Neural progenitor cell (in vitro differentiated cells): Measurements from ENCODE around the gene ELAPOR2. TPM values are rescaled to one million over a fixed set of nuclear protein-coding genes. Genes with fewer than 3 reads are reported as not detected.

Experiments used
- DNase-seq: peaks from one replicate; pipeline ENCODE4 v3.0.0-alpha.2; 2016; ENCODE audit warnings: low spot score
- H2AFZ ChIP-seq: fragments of 200-600 bp; sonication (generic); replicated peaks from 2 replicates; pipeline ENCODE4 v1.6.1; 2016; ENCODE audit warnings: antibody characterized with exemption
- H3F3A ChIP-seq: fragments of 200-600 bp; sonication (generic); 2 replicates; pipeline ENCODE4 v1.6.1; 2016; ENCODE audit warnings: antibody characterized with exemption, low read depth
- H3K27ac ChIP-seq: fragments of 200-600 bp; sonication (generic); 2 replicates; pipeline ENCODE4 v1.5.1; 2016; ENCODE audit warnings: mild to moderate bottlenecking
- H3K27me3 ChIP-seq: fragments of 200-600 bp; sonication (generic); 2 replicates; pipeline ENCODE4 v1.6.1; 2016; ENCODE audit warnings: mild to moderate bottlenecking, moderate library complexity
- H3K36me3 ChIP-seq: fragments of 200-600 bp; sonication (generic); 2 replicates; pipeline ENCODE4 v1.5.1; 2016
- H3K4me1 ChIP-seq: fragments of 200-600 bp; sonication (generic); 2 replicates; pipeline ENCODE4 v1.6.1; 2016; ENCODE audit warnings: mixed run types
- H3K4me2 ChIP-seq: fragments of 200-600 bp; sonication (generic); 2 replicates; pipeline ENCODE4 v1.6.1; 2016
- H3K4me3 ChIP-seq: fragments of 200-600 bp; sonication (generic); 2 replicates; pipeline ENCODE4 v1.5.1; 2016
- H3K79me2 ChIP-seq: fragments of 200-600 bp; sonication (generic); 2 replicates; pipeline ENCODE4 v1.6.1; 2016; ENCODE audit warnings: low read depth
- H3K9ac ChIP-seq: fragments of 200-600 bp; sonication (generic); 2 replicates; pipeline ENCODE4 v1.6.1; 2016
- H3K9me3 ChIP-seq: fragments of 200-600 bp; sonication (generic); 2 replicates; pipeline ENCODE4 v1.5.1; 2016; ENCODE audit warnings: low read depth
- H4K20me1 ChIP-seq: fragments of 200-600 bp; sonication (generic); 2 replicates; pipeline ENCODE4 v1.6.1; 2016; ENCODE audit warnings: low read depth
- H3K27ac Mint-ChIP-seq: 3 replicates; pipeline ENCODE4 v1.8.0; 2021; ENCODE audit warnings: mixed read lengths
- H3K27me3 Mint-ChIP-seq: 2 replicates; pipeline ENCODE4 v1.8.0; 2022; ENCODE audit warnings: low read depth, mild to moderate bottlenecking, inconsistent platforms, moderate library complexity, mixed read lengths; ENCODE audit not compliant: insufficient read depth
- H3K36me3 Mint-ChIP-seq: 3 replicates; pipeline ENCODE4 v1.8.0; 2021; ENCODE audit warnings: mixed read lengths
- H3K4me1 Mint-ChIP-seq: 3 replicates; pipeline ENCODE4 v1.8.0; 2021; ENCODE audit warnings: mixed read lengths
- H3K4me3 Mint-ChIP-seq: 3 replicates; pipeline ENCODE4 v1.8.0; 2021; ENCODE audit warnings: mild to moderate bottlenecking, moderate library complexity, mixed read lengths
- H3K9me3 Mint-ChIP-seq: 3 replicates; pipeline ENCODE4 v1.8.0; 2020; ENCODE audit warnings: mixed read lengths
- EZH2 ChIP-seq: fragments of 200-600 bp; sonication (generic); IDR thresholded peaks from 2 replicates; pipeline ENCODE4 v1.6.1; 2017; ENCODE audit warnings: antibody characterized with exemption, mild to moderate bottlenecking, moderate library complexity
- EZH2phosphoT487 ChIP-seq: fragments of 200-600 bp; sonication (generic); IDR thresholded peaks from 2 replicates; pipeline ENCODE4 v1.6.1; 2017; ENCODE audit warnings: antibody characterized with exemption
- total RNA-seq: library from RNA; depleted of rRNA; stranded (reverse); fragments of >200 nt; gene quantifications from 2 replicates; pipeline ENCODE4 v1.2.3, GENCODE V29; 2015; ENCODE audit warnings: low replicate concordance
- TF ChIP-seq, protein P1 (sequence below): fragments of 200-600 bp; sonication (generic); IDR thresholded peaks from 2 replicates; pipeline ENCODE4 v1.5.1; 2017; ENCODE audit warnings: antibody characterized with exemption, mild to moderate bottlenecking

The ELAPOR2 gene
- total RNA-seq, 1 donor from 2014 or later, result 80.4 TPM

DNA sequence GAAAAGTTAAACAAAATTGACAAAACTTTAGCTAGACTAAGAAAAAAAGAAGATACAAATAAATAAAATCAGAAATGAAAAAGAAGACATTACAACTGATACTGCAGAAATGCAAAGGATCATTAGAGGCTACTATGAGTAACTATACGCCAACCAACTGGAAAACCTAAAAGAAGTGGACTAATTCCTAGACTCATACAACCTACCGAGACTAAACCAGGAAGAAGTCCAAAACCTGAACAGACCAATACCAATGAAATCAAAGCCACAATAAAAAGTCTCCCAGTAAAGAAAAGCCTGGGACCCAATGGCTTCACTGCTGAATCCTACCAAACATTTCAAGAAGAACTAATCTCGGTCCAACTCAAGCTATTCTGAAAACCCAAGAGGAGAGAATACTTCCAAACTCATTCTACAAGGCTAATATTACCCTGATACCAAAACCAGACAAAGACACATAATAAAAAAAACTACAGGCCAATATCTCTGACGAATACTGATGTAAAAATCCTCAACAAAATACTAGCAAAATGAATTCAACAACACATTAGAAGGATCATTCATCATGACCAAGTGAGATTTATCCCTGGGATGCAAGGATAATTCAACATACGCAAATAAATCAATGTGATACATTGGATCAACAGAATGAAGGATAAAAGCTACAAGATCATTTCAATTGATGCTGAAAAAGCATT, 20.3 kb downstream of the ELAPOR2 start:
- peak overlapping the region; percentile 97 for H3K27ac ChIP-seq
- Mint-ChIP-seq H3K36me3 (peaks cover 3% of the 10 kb centered on the region), H3K4me1 (peaks cover 9% of the 10 kb centered on the region), H3K4me3 (peak overlapping the region; percentile 92), H3K27me3 (no peaks in the 10 kb centered on the region), H3K27ac (peak overlapping the region; percentile 100), H3K9me3 (peaks cover 5% of the 10 kb centered on the region)
- H3K36me3 ChIP-seq, result no peaks in the 10 kb centered on the region
- no peaks in the 10 kb centered on the region for H3K27me3 ChIP-seq
- TF ChIP-seq, protein P1, sequence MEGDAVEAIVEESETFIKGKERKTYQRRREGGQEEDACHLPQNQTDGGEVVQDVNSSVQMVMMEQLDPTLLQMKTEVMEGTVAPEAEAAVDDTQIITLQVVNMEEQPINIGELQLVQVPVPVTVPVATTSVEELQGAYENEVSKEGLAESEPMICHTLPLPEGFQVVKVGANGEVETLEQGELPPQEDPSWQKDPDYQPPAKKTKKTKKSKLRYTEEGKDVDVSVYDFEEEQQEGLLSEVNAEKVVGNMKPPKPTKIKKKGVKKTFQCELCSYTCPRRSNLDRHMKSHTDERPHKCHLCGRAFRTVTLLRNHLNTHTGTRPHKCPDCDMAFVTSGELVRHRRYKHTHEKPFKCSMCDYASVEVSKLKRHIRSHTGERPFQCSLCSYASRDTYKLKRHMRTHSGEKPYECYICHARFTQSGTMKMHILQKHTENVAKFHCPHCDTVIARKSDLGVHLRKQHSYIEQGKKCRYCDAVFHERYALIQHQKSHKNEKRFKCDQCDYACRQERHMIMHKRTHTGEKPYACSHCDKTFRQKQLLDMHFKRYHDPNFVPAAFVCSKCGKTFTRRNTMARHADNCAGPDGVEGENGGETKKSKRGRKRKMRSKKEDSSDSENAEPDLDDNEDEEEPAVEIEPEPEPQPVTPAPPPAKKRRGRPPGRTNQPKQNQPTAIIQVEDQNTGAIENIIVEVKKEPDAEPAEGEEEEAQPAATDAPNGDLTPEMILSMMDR, result no peak
- TF ChIP-seq EZH2phosphoT487 (no peak), EZH2 (no peak)
- H2AFZ ChIP-seq, result peak overlapping the region; percentile 96
- peaks cover 19% of the 10 kb centered on the region for H3K4me1 ChIP-seq
- DNase-seq, result no peak
- H3K4me3 ChIP-seq, result peak overlapping the region; percentile 98
- H3F3A ChIP-seq, result peaks cover 12% of the 10 kb centered on the region
- H3K4me2 ChIP-seq, result peak overlapping the region; percentile 88
- H3K9me3 ChIP-seq, result no peaks in the 10 kb centered on the region
- H4K20me1 ChIP-seq, result peaks cover 41% of the 10 kb centered on the region
- peak overlapping the region; percentile 94 for H3K9ac ChIP-seq
- H3K79me2 ChIP-seq, result peaks cover 55% of the 10 kb centered on the region

DNA sequence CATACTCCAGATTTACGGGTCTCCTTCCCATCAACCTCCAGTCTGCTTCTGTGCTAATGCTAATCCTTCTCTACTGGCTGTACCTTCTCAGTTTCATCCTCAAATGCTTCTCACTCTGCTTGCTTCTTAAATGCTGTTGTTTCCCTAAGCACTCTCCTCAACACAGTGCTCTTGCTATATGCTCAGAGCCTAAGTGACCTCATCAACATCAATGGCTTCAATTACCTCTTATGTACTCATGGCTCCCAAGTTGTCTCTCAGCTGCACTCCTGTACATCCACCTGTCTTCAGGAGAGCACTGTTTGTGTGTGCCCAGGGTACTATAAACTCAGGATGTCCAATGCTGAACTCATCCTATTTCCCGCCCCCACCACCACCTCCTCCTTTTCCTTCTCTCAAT, 22.5 kb downstream of the ELAPOR2 start:
- H3K4me1 Mint-ChIP-seq, result peaks cover 9% of the 10 kb centered on the region

DNA sequence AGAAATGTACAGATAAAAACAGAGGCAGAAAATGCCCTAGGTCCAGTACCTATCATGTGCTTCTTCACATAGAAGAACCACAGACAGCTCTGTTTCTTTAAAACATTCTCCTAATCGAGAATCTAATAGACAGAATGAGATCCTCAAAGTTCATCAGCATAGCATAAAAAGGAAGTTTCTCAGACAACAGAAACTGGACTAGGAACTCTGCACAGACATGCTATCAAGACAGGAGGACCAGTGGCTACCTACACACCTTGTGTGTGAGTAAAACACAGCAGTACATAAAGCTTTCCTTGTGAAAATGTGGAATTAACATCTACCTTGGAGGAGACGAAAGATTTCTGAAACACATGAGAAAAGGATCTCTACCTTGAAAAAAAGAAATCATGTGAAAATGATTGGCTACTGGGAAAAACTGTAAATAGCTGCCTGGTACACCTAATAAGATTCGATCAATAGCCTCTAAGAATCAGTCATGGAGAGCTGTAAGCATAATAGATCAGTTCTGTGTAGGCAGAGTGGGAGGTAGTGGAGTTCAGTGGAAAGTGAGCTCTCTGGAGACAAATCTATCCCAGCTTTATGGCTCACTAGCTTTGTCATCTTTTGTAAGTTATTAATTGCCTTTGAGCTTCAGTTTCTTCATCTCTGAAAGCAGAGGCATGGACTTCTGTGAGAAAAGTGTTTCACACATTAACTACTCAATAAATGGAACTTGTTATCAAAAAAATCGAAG, 26.7 kb downstream of the ELAPOR2 start:
- Histone ChIP-seq H3K4me3 (no peak overlapping the region), H2AFZ (no peak overlapping the region), H3K27ac (no peak overlapping the region), H3K4me2 (no peak overlapping the region), H3K4me1 (peaks cover 31% of the 10 kb centered on the region), H3K9ac (no peak overlapping the region), H3K36me3 (no peaks in the 10 kb centered on the region), H4K20me1 (peaks cover 80% of the 10 kb centered on the region), H3K9me3 (no peaks in the 10 kb centered on the region), H3K27me3 (no peaks in the 10 kb centered on the region), H3F3A (no peaks in the 10 kb centered on the region), H3K79me2 (peaks cover 100% of the 10 kb centered on the region)
- Mint-ChIP-seq H3K4me1 (peaks cover 4% of the 10 kb centered on the region), H3K4me3 (no peak overlapping the region), H3K27me3 (no peaks in the 10 kb centered on the region), H3K27ac (no peak overlapping the region), H3K9me3 (peaks cover 16% of the 10 kb centered on the region), H3K36me3 (peaks cover 17% of the 10 kb centered on the region)
- DNase-seq, result no peak
- TF ChIP-seq, protein P1, result no peak
- TF ChIP-seq EZH2phosphoT487, result no peak
- no peak for TF ChIP-seq EZH2

More for the DNA sequence above, 22.5 kb downstream of the ELAPOR2 start:
- Mint-ChIP-seq H3K27me3 (no peaks in the 10 kb centered on the region), H3K9me3 (no peaks in the 10 kb centered on the region), H3K4me3 (no peak overlapping the region), H3K27ac (no peak overlapping the region), H3K36me3 (peaks cover 9% of the 10 kb centered on the region)
- Histone ChIP-seq H3K9ac (no peak overlapping the region), H3K27ac (no peak overlapping the region), H4K20me1 (peaks cover 56% of the 10 kb centered on the region), H3K27me3 (no peaks in the 10 kb centered on the region), H3F3A (peaks cover 12% of the 10 kb centered on the region), H2AFZ (no peak overlapping the region), H3K36me3 (no peaks in the 10 kb centered on the region), H3K4me3 (peak overlapping the region; percentile 98), H3K4me2 (peak overlapping the region; percentile 88), H3K79me2 (peaks cover 76% of the 10 kb centered on the region), H3K4me1 (peaks cover 20% of the 10 kb centered on the region), H3K9me3 (no peaks in the 10 kb centered on the region)
- TF ChIP-seq EZH2phosphoT487, result no peak
- TF ChIP-seq EZH2, result no peak
- TF ChIP-seq, protein P1, result no peak
- no peak for DNase-seq
